HG03175 (cell line): ENCODE results near the gene ADAMTS12.

Experiments
- ATAC-seq: cut with Tn5 transposase; IDR thresholded peaks from one replicate; pipeline ENCODE4 v1.9.1; 2021; ENCODE audit warnings: mild to moderate bottlenecking, moderate library complexity; ENCODE audit not compliant: unreplicated experiment

The ADAMTS12 gene

GRCh38 chr5:33489481-33490067 is 402.2 kb downstream of the ADAMTS12 start:
- ATAC-seq: no peak

- no peak for ATAC-seq
Measured at GRCh38 chr5:33488558-33489355, 403.0 kb downstream of the ADAMTS12 start.

- ATAC-seq: no peak
Measured at GRCh38 chr5:33487236-33487635, 404.6 kb downstream of the ADAMTS12 start.

GRCh38 chr5:33482335-33482734 is 409.5 kb downstream of the ADAMTS12 start:
- no peak for ATAC-seq

GRCh38 chr5:33480876-33481275 is 410.9 kb downstream of the ADAMTS12 start:
- ATAC-seq: no peak

- no peak for ATAC-seq
Measured at GRCh38 chr5:33479311-33479710, 412.5 kb downstream of the ADAMTS12 start.

- ATAC-seq: no peak
Measured at GRCh38 chr5:33477816-33478215, 414.0 kb downstream of the ADAMTS12 start.

GRCh38 chr5:33476992-33477391 is 414.8 kb downstream of the ADAMTS12 start:
- ATAC-seq: no peak

GRCh38 chr5:33475706-33476105 is 416.1 kb downstream of the ADAMTS12 start:
- ATAC-seq: no peak

GRCh38 chr5:33474931-33475499 is 416.8 kb downstream of the ADAMTS12 start:
- ATAC-seq: no peak

GRCh38 chr5:33474004-33474403 is 417.8 kb downstream of the ADAMTS12 start:
- no peak for ATAC-seq
